ENCODE data around the gene BPIFB4. TPM values are rescaled to one million over a fixed set of nuclear protein-coding genes. Genes with fewer than 3 reads are reported as not detected.
A peak's percentile ranks its signal among the peaks of the same experiment; 100 is the strongest.

Gene BPIFB4
- total RNA-seq, 4 donors from 2014 or later = not detected

- DNase-seq (ENCODE audit: low spot score) = no peak
- TF ChIP-seq, protein P1, sequence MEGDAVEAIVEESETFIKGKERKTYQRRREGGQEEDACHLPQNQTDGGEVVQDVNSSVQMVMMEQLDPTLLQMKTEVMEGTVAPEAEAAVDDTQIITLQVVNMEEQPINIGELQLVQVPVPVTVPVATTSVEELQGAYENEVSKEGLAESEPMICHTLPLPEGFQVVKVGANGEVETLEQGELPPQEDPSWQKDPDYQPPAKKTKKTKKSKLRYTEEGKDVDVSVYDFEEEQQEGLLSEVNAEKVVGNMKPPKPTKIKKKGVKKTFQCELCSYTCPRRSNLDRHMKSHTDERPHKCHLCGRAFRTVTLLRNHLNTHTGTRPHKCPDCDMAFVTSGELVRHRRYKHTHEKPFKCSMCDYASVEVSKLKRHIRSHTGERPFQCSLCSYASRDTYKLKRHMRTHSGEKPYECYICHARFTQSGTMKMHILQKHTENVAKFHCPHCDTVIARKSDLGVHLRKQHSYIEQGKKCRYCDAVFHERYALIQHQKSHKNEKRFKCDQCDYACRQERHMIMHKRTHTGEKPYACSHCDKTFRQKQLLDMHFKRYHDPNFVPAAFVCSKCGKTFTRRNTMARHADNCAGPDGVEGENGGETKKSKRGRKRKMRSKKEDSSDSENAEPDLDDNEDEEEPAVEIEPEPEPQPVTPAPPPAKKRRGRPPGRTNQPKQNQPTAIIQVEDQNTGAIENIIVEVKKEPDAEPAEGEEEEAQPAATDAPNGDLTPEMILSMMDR (IDR thresholded peaks at IDR 0.05) = no peak
- ATAC-seq (ENCODE audit: low FRiP score) = no peak
Observed at GRCh38 chr20:33130568-33131061, 51.2 kb downstream of the BPIFB4 start.

- TF ChIP-seq, protein P1 (IDR thresholded peaks at IDR 0.05) = no peak
- no peak for DNase-seq (ENCODE audit: low spot score)
- ATAC-seq (ENCODE audit: low FRiP score) = no peak
Observed at GRCh38 chr20:33131949-33132473, 52.6 kb downstream of the BPIFB4 start.

DNA sequence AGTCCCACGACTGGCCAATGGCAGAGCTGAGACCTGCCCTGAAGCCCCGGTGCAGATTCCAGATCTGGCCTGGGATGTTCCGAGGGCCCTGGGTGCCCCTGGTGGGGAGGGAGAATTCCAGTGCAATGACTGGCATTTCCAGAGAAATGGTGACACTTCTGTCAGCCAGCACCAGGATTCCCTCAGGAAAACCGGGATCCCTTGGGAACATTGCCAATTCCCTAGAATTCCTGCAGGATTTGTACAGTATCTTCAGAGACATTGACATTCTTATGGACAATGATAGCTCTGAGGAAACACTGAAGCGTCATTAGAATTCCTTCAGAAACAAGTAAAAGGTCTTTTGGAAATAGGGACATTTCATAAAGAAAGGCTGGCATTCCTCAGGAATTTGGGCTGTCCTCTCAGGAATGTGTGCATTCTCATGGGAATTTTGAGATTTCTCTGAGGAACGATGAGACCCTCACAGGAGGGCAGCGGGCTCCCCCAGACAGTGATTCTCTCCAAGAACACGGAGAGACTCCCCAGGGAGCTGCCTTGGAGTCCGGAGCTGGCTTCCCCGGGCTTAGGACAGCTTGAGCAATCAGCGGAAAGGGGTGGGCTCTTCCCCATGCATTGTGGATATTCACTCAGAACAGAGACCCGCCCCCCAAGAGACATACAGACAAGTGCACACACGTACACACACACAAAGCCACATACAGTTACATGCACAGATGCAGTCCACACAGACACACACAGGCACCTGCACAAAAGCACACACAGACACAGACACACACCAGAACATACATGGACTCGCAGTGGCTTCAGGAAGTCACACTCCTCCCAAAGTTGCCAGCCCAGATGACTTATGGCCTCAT is 53.3 kb downstream of the BPIFB4 start:
- no peak for ATAC-seq (ENCODE audit: low FRiP score)
- DNase-seq (ENCODE audit: low spot score) = no peak
- TF ChIP-seq, protein P1 (IDR thresholded peaks at IDR 0.05) = no peak

DNA sequence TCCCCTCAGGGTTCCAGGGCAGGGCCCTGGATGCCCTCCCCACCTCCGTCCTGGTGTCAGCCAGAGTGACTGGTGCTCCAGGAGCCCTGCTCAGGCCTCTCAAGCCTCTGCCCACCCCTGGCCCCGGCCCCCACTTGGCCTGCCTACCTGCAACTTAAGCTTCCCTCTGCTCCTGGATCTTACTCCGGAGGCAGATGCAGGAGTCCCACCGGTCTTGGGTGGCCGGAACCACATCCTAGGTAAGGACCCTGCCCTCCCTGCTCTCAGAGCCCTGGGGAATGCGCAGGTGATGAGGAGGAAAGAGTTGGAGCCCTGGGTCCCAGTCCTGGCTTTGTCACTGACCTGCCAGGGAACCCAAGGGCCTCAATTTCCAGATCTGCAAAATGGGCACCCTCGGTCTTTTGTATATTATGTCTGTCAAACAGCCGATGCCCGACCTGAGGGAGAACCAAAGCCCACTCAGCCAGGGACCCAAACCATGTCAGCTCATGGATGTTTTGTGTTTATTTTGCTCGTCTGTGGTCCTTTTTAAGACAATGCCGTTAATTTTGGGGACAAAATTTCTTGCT is 54.0 kb downstream of the BPIFB4 start:
- DNase-seq (ENCODE audit: low spot score) (no peak), ATAC-seq (ENCODE audit: low FRiP score) (no peak)
- TF ChIP-seq, protein P1 (IDR thresholded peaks at IDR 0.05) = no peak

DNA sequence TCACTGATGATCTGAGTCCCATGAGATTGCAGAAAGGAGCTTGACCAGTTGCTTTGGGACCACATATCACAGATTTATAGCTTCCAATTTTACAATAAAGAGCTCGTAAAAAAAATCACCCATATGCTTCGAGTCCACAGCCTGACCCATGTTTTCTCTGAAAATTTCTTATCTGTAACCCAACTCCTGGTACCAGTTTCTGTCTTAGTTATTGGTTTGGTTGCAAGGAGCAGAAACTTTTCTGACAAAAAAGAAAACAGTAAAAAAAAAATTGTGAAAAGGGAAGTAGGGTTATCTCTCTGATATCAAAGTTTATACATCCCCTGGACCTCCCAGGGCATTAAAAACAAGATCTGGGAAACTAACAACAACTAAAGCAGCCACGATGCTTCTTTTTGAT is 57.8 kb downstream of the BPIFB4 start:
- TF ChIP-seq, protein P1 (IDR thresholded peaks at IDR 0.05) = no peak
- no peak for ATAC-seq (ENCODE audit: low FRiP score)
- DNase-seq (ENCODE audit: low spot score) = no peak

GRCh38 chr20:33139467-33139866 is 60.0 kb downstream of the BPIFB4 start:
- TF ChIP-seq, protein P1 (IDR thresholded peaks at IDR 0.05) = no peak
- DNase-seq (ENCODE audit: low spot score) (no peak), ATAC-seq (ENCODE audit: low FRiP score) (peak; percentile 21)
